Mesodermal cell (in vitro differentiated cells): ENCODE results near the gene CFAP77.

Experiments
- H3K27ac ChIP-seq: 2 replicates; pipeline ENCODE4 v1.7.0; 2013; ENCODE audit warnings: mild to moderate bottlenecking, low read depth, low read length, moderate library complexity; ENCODE audit not compliant: severe bottlenecking
- H3K36me3 ChIP-seq: 2 replicates; pipeline ENCODE4 v1.7.1; 2013; ENCODE audit warnings: mild to moderate bottlenecking, low read length, moderate library complexity; ENCODE audit not compliant: control insufficient read depth, insufficient read depth
- H3K4me1 ChIP-seq: one replicate; pipeline ENCODE4 v1.7.1; 2013; ENCODE audit warnings: mild to moderate bottlenecking, low read length; ENCODE audit not compliant: insufficient read depth, control insufficient read depth, poor library complexity, severe bottlenecking
- H3K4me3 ChIP-seq: 2 replicates; pipeline ENCODE4 v1.7.0; 2013; ENCODE audit warnings: low read length, control low read depth, mild to moderate bottlenecking; ENCODE audit not compliant: insufficient read depth, poor library complexity, severe bottlenecking; ENCODE audit errors: extremely low read depth
- H3K9me3 ChIP-seq: 2 replicates; pipeline ENCODE4 v1.7.1; 2013; ENCODE audit warnings: mild to moderate bottlenecking, low read length, moderate library complexity; ENCODE audit not compliant: control insufficient read depth
- WGBS, 2 experiments: methylation state at CpG; one replicate each; pipeline ENCODE4 v1.1.5; 2013; ENCODE audit warnings: missing lambda C conversion rate in 2 of 2; ENCODE audit not compliant: insufficient coverage in 2 of 2; 5-methylcytosine and 5-hydroxymethylcytosine counted together

CFAP77 gene

DNA sequence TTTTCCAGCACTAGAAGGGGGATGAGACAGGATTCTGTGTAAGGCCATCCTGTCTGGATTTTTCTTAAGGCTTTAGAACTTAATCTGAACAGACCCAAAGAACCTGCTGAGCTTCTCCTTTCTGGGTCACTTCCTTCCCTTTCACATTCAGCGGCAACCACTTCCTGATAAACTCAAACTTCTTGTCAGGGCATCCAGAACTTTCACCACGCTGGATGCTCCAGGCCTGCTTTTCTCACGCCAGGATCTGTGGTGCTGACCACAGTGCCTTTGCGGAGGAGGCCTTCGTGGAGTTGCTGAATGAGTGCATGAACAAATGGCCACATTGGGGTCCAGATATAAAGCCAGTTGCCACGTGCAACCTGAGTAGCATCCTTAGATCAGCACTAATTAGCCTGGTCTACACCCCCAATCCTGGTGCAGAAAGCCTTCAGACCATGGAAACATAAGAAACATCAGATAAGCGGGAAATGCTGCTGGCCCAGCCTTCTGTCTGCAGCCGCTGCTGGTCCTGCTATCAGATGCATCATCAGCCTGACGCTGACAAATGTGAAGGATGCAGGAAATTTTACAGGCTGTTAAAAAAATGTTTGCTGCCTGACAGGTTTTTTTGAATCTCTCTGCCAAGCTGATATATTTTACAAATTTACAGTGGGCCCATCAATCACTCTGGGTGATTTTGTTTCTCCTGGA, 97.1 kb downstream of the CFAP77 start:
- 74 to 75% methylated on average over 9 of the region's 9 CpGs for WGBS, 2 experiments
- Histone ChIP-seq H3K36me3 (no peaks in the 10 kb centered on the region), H3K4me3 (no peak overlapping the region), H3K9me3 (no peaks in the 10 kb centered on the region), H3K27ac (no peak overlapping the region), H3K4me1 (no peaks in the 10 kb centered on the region)

DNA sequence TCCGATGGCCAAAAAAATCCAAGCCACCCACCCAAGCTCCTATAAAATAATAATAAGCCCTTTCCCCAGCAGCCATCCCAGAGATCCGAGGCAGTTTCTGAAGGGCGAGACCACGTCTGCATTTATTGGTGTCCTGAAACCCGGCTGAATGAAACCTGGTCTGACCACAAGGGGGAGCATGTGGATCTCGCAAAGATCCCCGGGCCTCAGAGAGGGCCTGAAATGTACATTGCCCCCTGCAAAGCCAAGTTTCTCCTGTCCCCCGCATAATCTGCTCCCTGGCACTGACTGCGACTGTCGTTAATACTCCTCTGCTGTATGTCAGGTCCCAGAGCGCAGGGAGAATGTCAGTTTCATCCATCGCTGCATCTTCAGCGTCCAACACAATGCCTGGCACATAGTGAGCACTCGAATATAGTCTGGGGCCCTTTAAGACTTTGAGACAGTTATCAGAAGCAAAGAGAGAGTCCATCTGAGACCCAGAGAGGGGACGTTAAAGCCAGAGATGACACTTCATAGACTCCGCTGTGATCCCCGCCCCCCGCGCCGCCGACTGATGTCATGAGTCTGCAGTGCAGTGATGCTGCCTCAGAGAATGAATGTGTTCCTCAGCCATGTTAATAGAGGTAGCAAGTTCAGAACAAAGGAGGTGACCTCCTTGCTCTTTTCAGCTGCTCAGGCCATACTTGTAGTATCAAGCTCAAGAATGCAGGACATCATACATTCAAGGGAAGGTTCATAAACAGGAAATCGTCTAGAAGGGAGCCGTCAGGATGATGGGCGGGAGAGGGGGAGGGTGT, 97.9 kb downstream of the CFAP77 start:
- no peaks in the 10 kb centered on the region for H3K36me3 ChIP-seq
- no peaks in the 10 kb centered on the region for H3K9me3 ChIP-seq
- H3K27ac ChIP-seq = no peak overlapping the region
- WGBS, 2 experiments = 53 to 57% methylated on average over 23 to 24 of the region's 24 CpGs
- no peak overlapping the region for H3K4me3 ChIP-seq
- no peaks in the 10 kb centered on the region for H3K4me1 ChIP-seq

DNA sequence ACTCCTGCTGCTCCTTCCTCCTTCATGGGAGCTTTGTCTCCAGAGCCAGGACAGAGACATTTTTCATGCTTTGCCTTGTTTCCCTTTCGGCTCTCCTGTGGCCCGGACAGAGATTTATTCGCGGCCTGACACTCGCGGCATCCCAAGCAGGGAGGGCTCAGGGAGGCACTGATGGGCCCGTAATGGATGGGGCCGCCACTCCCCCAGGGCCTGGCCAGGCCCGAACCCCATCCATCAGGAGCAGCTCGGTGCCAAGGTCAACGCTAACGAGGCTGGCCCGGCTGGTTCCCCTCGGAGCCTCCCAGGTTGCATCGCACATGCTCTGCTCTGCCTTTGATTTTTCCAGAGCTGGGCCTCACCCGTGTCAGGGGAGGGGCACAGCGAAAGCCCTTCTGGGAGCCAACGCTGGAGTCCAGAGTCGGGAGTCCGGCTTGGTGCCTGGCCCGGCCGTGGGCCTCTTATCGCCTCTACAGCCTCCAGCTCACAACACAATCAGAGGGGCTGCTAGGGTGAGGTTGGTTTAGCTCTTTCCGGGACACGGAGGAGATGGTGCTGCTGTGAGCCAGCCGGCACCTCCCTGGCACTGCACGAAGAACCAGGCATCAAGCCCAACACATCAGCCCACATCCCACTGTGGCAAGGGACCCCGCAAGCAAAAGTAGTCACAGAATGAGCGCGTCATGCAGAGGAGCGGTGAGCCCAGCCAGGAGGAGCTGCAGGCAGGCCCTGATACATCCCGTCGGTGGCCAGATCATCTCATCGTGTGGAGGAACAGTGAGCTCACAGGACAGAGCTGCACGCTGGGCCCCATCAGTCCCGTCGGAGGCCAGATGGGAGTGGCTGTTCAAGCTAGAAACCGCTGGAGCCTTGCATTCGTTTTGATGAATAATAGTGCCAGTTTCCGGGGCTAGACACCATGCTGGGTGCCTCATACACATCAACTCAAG, 100.2 kb downstream of the CFAP77 start:
- Histone ChIP-seq H3K4me1 (no peaks in the 10 kb centered on the region), H3K36me3 (no peaks in the 10 kb centered on the region), H3K27ac (no peak overlapping the region), H3K4me3 (no peak overlapping the region), H3K9me3 (no peaks in the 10 kb centered on the region)
- WGBS, 2 experiments = 86 to 89% methylated on average over 31 to 40 of the region's 40 CpGs

DNA sequence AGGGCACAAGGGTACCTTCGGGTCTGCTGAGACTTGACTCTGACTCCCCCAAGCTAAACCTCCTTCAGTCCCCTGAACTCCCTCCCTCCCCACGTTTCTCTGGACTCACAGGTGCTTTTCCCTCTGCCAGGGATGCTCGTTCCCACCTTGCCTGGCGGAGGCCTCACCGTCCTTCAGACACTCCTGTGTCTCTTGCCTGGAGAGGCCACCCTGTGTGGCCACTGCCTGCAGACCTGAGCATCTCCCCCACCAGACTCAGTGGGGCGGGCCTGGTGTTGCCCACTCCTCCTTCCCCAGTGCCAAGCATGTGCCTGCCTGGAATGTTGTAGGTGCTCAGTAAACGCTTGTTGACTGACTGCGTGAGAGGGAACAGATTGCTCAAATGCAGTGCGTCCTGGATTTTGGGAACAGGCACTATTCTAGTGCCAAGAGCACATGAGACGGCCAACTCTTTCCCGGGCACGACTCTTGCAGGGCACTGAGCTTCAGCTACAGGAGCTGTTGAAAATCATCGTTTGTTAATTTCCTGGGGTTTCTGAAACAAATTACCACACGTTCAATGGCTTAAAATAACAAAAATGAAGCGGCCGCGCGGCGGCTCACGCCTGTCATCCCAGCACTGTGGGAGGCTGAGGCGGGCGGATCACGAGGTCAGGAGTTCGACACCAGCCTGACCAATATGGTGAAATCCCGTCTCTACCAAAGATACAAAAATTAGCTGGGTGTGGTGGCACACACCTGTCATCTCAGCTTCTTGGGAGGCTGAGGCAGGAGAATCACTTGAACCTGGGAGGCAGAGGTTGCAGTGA, 101.4 kb downstream of the CFAP77 start:
- Histone ChIP-seq H3K9me3 (no peaks in the 10 kb centered on the region), H3K4me1 (no peaks in the 10 kb centered on the region), H3K27ac (no peak overlapping the region), H3K4me3 (no peak overlapping the region), H3K36me3 (no peaks in the 10 kb centered on the region)
- 91% methylated on average over 23 of the region's 25 CpGs for WGBS, 2 experiments

DNA sequence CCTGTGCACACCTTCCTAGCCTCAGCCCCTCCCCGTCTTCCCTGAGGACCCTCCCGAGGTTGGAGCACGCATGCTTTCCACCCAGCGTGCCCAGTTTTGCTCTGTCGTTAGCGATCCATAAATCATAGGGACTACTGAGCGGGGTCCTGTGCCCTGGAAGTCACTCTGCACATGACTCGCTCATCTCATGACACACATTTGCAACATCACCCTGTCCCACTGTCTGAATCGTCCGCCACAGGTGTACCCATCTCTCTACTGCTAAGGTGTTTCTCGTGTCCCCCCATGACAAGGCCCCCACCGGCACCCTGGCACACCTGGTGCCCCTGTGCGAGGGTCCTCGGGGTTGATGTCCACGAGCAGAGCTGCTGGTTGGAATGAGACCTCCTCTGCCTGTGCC, 103.4 kb downstream of the CFAP77 start:
- 92 to 93% methylated on average over 15 of the region's 15 CpGs for WGBS, 2 experiments
- Histone ChIP-seq H3K27ac (no peak overlapping the region), H3K9me3 (no peaks in the 10 kb centered on the region), H3K4me1 (no peaks in the 10 kb centered on the region), H3K36me3 (no peaks in the 10 kb centered on the region), H3K4me3 (no peak overlapping the region)

DNA sequence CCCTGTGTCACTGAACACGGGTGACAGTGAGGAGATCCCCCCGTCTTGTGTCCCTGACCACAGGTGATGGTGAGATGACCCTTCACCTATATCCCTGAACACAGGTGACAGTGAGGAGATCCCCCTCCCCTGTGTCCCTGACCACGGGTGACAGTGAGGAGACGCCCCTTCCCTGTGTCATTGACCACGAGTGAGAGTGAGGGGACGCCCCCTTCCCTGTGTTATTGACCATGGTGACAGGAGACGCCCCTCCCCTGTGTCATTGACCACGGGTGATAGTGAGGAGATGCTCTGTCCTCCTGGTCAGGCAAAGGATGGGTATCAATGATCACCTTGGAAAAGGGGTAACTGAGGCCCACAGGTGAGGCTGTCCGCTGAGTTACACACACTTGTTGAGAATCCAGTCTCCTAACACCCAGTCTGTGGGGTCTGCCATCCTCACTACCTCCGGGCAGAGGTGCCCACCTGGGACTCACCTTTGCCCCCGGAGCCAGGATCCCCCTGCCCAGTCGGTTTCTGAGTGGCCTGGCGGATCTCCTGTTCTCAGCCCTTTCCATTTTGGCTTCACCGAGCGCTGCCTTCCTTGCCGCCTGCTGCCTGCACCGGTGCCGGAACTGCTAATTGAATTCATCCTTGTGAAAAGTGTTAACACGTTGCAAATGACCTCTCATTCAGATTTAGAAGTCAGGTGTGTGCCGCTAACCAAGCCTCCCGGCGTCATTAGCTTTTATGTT, 104.2 kb downstream of the CFAP77 start:
- Histone ChIP-seq H3K9me3 (no peaks in the 10 kb centered on the region), H3K4me3 (no peak overlapping the region), H3K4me1 (no peaks in the 10 kb centered on the region), H3K27ac (no peak overlapping the region), H3K36me3 (no peaks in the 10 kb centered on the region)
- 80 to 83% methylated on average over 22 of the region's 22 CpGs for WGBS, 2 experiments

DNA sequence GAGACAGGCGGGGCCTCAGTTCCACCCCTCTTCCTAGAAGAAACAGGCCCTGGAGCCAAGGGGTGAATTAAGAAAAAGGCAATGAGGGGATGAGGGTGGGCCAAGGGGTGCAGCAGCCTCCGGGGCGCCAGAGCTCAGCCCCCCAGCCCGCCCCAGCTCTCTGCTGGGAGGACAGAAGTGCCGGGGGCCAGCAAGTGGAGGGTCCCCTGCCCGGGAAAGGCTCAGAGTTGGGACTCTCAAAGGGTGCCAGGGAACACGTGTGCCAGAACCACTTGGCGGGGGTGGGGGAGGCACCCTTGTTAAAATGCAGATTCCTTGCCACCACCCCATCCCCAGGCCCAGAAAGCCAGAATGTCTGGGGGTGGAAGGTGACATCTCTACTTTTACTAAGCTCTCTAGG, 104.8 kb downstream of the CFAP77 start:
- Histone ChIP-seq H3K9me3 (no peaks in the 10 kb centered on the region), H3K4me1 (no peaks in the 10 kb centered on the region), H3K36me3 (no peaks in the 10 kb centered on the region), H3K27ac (no peak overlapping the region), H3K4me3 (no peak overlapping the region)
- 84 to 91% methylated on average over 5 to 7 of the region's 8 CpGs for WGBS, 2 experiments

DNA sequence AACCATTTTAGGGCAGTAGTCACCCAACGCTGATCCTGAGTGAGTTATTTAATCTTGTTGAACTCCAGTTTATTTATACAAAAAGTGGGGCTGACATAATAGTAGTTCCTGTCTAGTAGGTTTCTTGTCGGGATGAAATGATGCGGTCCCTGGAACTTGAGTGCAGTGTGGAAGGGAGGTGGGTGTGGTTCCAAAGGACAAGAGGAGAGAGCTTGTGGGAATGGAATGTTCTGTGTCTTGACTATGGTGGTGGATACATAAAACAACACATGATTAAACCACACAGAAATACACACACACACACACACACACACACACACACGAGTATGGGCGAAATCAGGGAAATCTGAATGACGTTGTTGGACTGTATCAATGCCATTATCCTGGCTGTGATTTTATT, 106.3 kb downstream of the CFAP77 start:
- no peaks in the 10 kb centered on the region for H3K4me1 ChIP-seq
- WGBS, 2 experiments = 94 to 95% methylated on average over 2 to 3 of the region's 6 CpGs
- H3K36me3 ChIP-seq = no peaks in the 10 kb centered on the region
- H3K27ac ChIP-seq = no peak overlapping the region
- no peak overlapping the region for H3K4me3 ChIP-seq
- no peaks in the 10 kb centered on the region for H3K9me3 ChIP-seq

DNA sequence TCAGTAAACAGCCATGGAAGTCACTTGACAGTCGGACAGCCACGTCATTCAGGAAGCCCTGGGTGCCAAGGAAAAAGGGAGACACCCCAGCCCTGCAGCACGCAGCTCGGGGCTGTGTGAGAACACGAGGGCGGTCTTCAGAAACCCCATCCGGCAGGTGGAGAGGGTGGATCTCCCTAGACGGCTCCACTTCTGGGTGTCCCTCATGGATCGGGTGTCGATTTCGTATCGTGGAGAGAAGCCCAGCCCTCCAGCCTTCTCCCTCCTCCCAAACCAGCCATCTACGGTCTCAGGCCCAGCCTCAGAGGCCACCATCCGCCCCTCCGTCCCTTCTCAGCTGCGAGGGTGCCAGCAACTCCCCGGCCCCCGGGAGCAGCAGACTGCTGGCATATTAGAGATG, 106.9 kb downstream of the CFAP77 start:
- no peaks in the 10 kb centered on the region for H3K4me1 ChIP-seq
- H3K9me3 ChIP-seq = no peaks in the 10 kb centered on the region
- no peaks in the 10 kb centered on the region for H3K36me3 ChIP-seq
- no peak overlapping the region for H3K4me3 ChIP-seq
- H3K27ac ChIP-seq = no peak overlapping the region
- 65 to 79% methylated on average over 4 to 12 of the region's 18 CpGs for WGBS, 2 experiments
